Right atrium auricular region (tissue), 2 donors: ENCODE data around the gene SMIM38. TPM values are rescaled to one million over a fixed set of nuclear protein-coding genes. Genes with fewer than 3 reads are reported as not detected.

ENCODE experiments used
- DNase-seq: peaks from one replicate; pipeline ENCODE4 v3.0.0-alpha.2; 2019; ENCODE audit warnings: low spot score
- H3K27ac ChIP-seq, 2 donors: fragments of 200-600 bp; sonication (generic); 1 replicate in 1 of 2; 2 replicates in 1 of 2; pipeline ENCODE4 v1.5.1; 2016 to 2019
- H3K27me3 ChIP-seq, 2 donors: fragments of 200-600 bp; sonication (generic); one replicate each; pipeline versions ENCODE4 v1.5.1 to v1.6.0; 2017 to 2019
- H3K36me3 ChIP-seq: fragments of 200-600 bp; sonication (generic); one replicate; pipeline ENCODE4 v1.5.1; 2016
- H3K4me1 ChIP-seq, 2 donors: fragments of 200-600 bp; sonication (generic); one replicate each; pipeline versions ENCODE4 v1.5.1 to v1.6.0; 2017 to 2019
- H3K4me3 ChIP-seq, 2 donors: fragments of 200-600 bp; sonication (generic); 1 replicate in 1 of 2; 2 replicates in 1 of 2; pipeline ENCODE4 v1.5.1; 2017 to 2019; ENCODE audit warnings: mild to moderate bottlenecking in 1 of 2, moderate library complexity in 1 of 2
- H3K9me3 ChIP-seq, 2 donors: fragments of 200-600 bp; sonication (generic); one replicate each; pipeline ENCODE4 v1.5.1; 2019
- CTCF ChIP-seq, 2 donors: fragments of 200-600 bp; sonication (generic); IDR thresholded peaks; one replicate each; pipeline ENCODE4 v1.5.1; 2019; ENCODE audit warnings: antibody characterized with exemption in 2 of 2
- total RNA-seq, 2 donors: library from RNA; depleted of rRNA; stranded (reverse); fragments of >200 nt; gene quantifications; one replicate each; pipeline ENCODE4 v1.1.0, GENCODE V29; 2016

Gene SMIM38
- total RNA-seq, 2 donors from 2014 or later = 0.35 TPM; not detected in 1

- Histone ChIP-seq H3K36me3 (no peaks in the 10 kb centered on the region), H3K27ac (peak overlapping the region; percentile 16 to 36), H3K4me3 (no peak overlapping the region), H3K27me3 (no peaks in the 10 kb centered on the region), H3K4me1 (peaks cover 0 to 26% of the 10 kb centered on the region in 2 donors), H3K9me3 (no peaks in the 10 kb centered on the region)
- no peak for DNase-seq
- no peak for TF ChIP-seq CTCF (IDR thresholded peaks at IDR 0.05)
These were observed 2.9 kb upstream of the SMIM38 start for GRCh38 chr11:69152733-69153421.

GRCh38 chr11:69153661-69154060 lies 2.1 kb upstream of the SMIM38 start:
- no peak for DNase-seq
- no peaks in the 10 kb centered on the region for H3K27me3 ChIP-seq
- no peak for TF ChIP-seq CTCF (IDR thresholded peaks at IDR 0.05)
- H3K9me3 ChIP-seq = no peaks in the 10 kb centered on the region
- no peak overlapping the region for H3K4me3 ChIP-seq
- peak overlapping the region in 1 of 2 donors; percentile 16 for H3K27ac ChIP-seq
- peaks cover 0 to 33% of the 10 kb centered on the region in 2 donors for H3K4me1 ChIP-seq
- H3K36me3 ChIP-seq = no peaks in the 10 kb centered on the region

- Histone ChIP-seq H3K4me1 (peaks cover 0 to 34% of the 10 kb centered on the region in 2 donors), H3K27me3 (no peaks in the 10 kb centered on the region), H3K4me3 (no peak overlapping the region), H3K9me3 (no peaks in the 10 kb centered on the region), H3K27ac (no peak overlapping the region), H3K36me3 (no peaks in the 10 kb centered on the region)
- no peak for DNase-seq
- no peak for TF ChIP-seq CTCF (IDR thresholded peaks at IDR 0.05)
These were observed 1.4 kb upstream of the SMIM38 start for GRCh38 chr11:69154211-69154913.

DNA sequence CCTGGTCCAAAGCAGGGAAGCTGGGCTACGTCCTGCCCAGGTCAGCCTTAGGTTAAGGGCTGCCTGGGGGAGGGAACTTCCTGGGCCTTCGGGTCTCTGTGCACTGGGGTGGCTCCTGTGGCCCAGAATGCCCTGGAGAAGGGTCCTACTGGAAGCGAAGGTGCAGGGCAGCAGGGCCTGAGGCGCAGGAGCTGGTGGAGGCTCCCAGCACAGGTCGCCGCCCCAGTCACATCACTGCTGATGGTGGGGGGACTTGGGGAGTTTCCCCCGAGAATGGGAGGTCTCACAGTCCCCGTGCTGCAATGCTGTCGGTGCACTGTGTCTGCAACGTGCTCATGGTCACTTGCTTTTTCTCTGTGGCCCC lies 815 bp upstream of the SMIM38 start:
- no peak for DNase-seq
- H3K27me3 ChIP-seq = no peaks in the 10 kb centered on the region
- no peaks in the 10 kb centered on the region for H3K9me3 ChIP-seq
- no peak overlapping the region for H3K4me3 ChIP-seq
- H3K36me3 ChIP-seq = no peaks in the 10 kb centered on the region
- TF ChIP-seq CTCF (IDR thresholded peaks at IDR 0.05) = no peak
- H3K4me1 ChIP-seq = peaks cover 0 to 34% of the 10 kb centered on the region in 2 donors
- no peak overlapping the region for H3K27ac ChIP-seq

DNA sequence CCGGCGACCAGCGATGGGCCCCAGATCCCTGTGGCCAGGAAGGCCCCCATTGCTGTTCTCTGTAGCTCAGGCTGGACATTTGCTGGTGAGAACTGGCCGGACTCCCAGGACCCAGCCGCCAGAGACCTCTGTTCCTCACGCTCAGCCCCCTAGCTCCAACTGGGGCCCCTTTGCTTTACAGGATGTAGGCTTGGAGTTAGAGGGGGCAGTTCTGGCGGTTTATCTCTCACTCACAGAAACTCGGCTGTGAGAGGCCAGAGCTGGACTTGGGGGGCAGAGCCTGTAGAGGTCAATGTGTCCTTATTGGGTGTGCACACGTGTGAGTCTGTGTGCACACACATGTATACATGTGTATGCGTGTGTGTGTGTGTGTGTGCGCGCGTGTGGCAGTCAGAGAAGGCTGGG lies 502 bp downstream of the SMIM38 start:
- Histone ChIP-seq H3K4me1 (peaks cover 0 to 44% of the 10 kb centered on the region in 2 donors), H3K36me3 (no peaks in the 10 kb centered on the region), H3K27me3 (no peaks in the 10 kb centered on the region), H3K4me3 (no peak overlapping the region), H3K27ac (peak overlapping the region; percentile 75 to 76), H3K9me3 (no peaks in the 10 kb centered on the region)
- TF ChIP-seq CTCF (IDR thresholded peaks at IDR 0.05) = no peak
- no peak for DNase-seq
